Tibial nerve (tissue), 4 donors: Measurements from ENCODE around the gene PSD4.

Experiments
- EP300 ChIP-seq, 2 donors: sonication (generic); formaldehyde crosslinking; IDR thresholded peaks; one replicate each; pipeline ENCODE4 v1.6.1; 2017; ENCODE audit warnings: antibody characterized with exemption in 2 of 2, mild to moderate bottlenecking in 1 of 2
- POLR2A ChIP-seq, 2 donors: fragments of 450-650 bp; IDR thresholded peaks; one replicate each; pipeline ENCODE4 v1.6.1; 2017; ENCODE audit warnings: antibody characterized with exemption in 2 of 2, mild to moderate bottlenecking in 2 of 2, moderate library complexity in 2 of 2
- TF ChIP-seq, protein P1 (sequence below), 5 experiments: fragments of 200-600 bp in 3 of 5; fragments of 450-650 bp in 2 of 5; sonication (generic) in 3 of 5; IDR thresholded peaks; one replicate each; pipeline ENCODE4 v1.5.1; 2016 to 2019; ENCODE audit warnings: antibody characterized with exemption in 5 of 5, mild to moderate bottlenecking in 3 of 5, moderate library complexity in 2 of 5

DNA sequence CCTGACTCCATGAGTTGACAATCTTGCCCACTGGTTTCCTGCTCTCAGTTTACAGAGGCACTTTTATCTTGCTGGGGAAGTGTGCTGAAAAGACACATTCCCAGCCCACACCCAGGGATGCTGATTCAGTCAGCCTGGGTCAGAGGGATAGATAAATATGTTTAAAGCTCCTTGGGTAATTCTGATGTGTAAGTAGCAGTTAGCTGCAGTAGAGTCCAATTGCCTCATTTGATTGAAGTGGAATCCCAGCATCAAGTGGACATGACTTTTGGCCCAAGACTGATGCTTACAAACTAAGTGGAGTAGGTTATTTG is 29.4 kb downstream of the PSD4 start:
- TF ChIP-seq POLR2A (IDR thresholded peaks at IDR 0.05) (no peak), EP300 (IDR thresholded peaks at IDR 0.05) (no peak)
- TF ChIP-seq, protein P1, sequence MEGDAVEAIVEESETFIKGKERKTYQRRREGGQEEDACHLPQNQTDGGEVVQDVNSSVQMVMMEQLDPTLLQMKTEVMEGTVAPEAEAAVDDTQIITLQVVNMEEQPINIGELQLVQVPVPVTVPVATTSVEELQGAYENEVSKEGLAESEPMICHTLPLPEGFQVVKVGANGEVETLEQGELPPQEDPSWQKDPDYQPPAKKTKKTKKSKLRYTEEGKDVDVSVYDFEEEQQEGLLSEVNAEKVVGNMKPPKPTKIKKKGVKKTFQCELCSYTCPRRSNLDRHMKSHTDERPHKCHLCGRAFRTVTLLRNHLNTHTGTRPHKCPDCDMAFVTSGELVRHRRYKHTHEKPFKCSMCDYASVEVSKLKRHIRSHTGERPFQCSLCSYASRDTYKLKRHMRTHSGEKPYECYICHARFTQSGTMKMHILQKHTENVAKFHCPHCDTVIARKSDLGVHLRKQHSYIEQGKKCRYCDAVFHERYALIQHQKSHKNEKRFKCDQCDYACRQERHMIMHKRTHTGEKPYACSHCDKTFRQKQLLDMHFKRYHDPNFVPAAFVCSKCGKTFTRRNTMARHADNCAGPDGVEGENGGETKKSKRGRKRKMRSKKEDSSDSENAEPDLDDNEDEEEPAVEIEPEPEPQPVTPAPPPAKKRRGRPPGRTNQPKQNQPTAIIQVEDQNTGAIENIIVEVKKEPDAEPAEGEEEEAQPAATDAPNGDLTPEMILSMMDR (IDR thresholded peaks at IDR 0.05): no peak
